Fibroblast of lung (primary cell): Measurements from ENCODE around the gene CHST15. TPM values are rescaled to one million over a fixed set of nuclear protein-coding genes. Genes with fewer than 3 reads are reported as not detected.
A peak's percentile ranks its signal among the peaks of the same experiment; 100 is the strongest.

Experiments used
- DNase-seq, 2 donors: peaks; one replicate each; pipeline versions ENCODE4 v3.0.0 to v3.0.0-alpha.2; 2010; ENCODE audit warnings: low read depth in 2 of 2
- H2AFZ ChIP-seq: 2 replicates; pipeline ENCODE4 v1.5.1; 2012; ENCODE audit warnings: low read length, control low read depth, inconsistent platforms
- H3K27ac ChIP-seq: 2 replicates; pipeline ENCODE4 v1.5.1; 2011; ENCODE audit warnings: low read length, control low read depth; ENCODE audit not compliant: insufficient read depth
- H3K27me3 ChIP-seq: 2 replicates; pipeline ENCODE4 v1.5.1; 2011; ENCODE audit warnings: mild to moderate bottlenecking, low read length; ENCODE audit not compliant: control insufficient read depth, insufficient read depth
- H3K36me3 ChIP-seq: 2 replicates; pipeline ENCODE4 v1.5.1; 2011; ENCODE audit warnings: low read length; ENCODE audit not compliant: control insufficient read depth, insufficient read depth
- H3K4me1 ChIP-seq: 2 replicates; pipeline ENCODE4 v1.5.1; 2011; ENCODE audit warnings: low read length; ENCODE audit not compliant: control insufficient read depth, insufficient read depth; ENCODE audit errors: extremely low read depth
- H3K4me2 ChIP-seq: 2 replicates; pipeline ENCODE4 v1.5.1; 2011; ENCODE audit warnings: low read length, control low read depth; ENCODE audit not compliant: insufficient read depth; ENCODE audit errors: extremely low read depth
- H3K4me3 ChIP-seq, 4 experiments: fragments of 200-600 bp in 1 of 4; sonication (generic) in 1 of 4; replicated peaks in 1 of 4; 2 replicates each; pipeline ENCODE4 v1.5.1; 2011 to 2016; ENCODE audit warnings: low read length in 4 of 4, low read depth in 3 of 4, mild to moderate bottlenecking in 3 of 4, control low read depth in 2 of 4, inconsistent platforms in 1 of 4, mixed read lengths in 1 of 4; ENCODE audit not compliant: insufficient read depth in 1 of 4; ENCODE audit errors: control extremely low read depth in 1 of 4
- H3K79me2 ChIP-seq: 2 replicates; pipeline ENCODE4 v1.5.1; 2012; ENCODE audit warnings: mild to moderate bottlenecking, low read length, inconsistent platforms; ENCODE audit not compliant: control insufficient read depth, insufficient read depth
- H3K9ac ChIP-seq: 2 replicates; pipeline ENCODE4 v1.5.1; 2011; ENCODE audit warnings: mild to moderate bottlenecking, low read length, control low read depth; ENCODE audit not compliant: insufficient read depth
- H3K9me3 ChIP-seq: 2 replicates; pipeline ENCODE4 v1.5.1; 2012; ENCODE audit warnings: low read depth, low read length; ENCODE audit not compliant: control insufficient read depth, insufficient read depth
- H4K20me1 ChIP-seq: 2 replicates; pipeline ENCODE4 v1.5.1; 2011; ENCODE audit warnings: low read length; ENCODE audit not compliant: control insufficient read depth, insufficient read depth; ENCODE audit errors: extremely low read depth
- CTCF ChIP-seq, 2 donors: IDR thresholded peaks in 1 of 2; conservative IDR thresholded peaks in 1 of 2; 1 replicate in 1 of 2; 2 replicates in 1 of 2; pipeline ENCODE4 v1.5.1; 2011 to 2012; ENCODE audit warnings: low read length in 2 of 2, control low read depth in 1 of 2, inconsistent platforms in 1 of 2, low read depth in 1 of 2, mild to moderate bottlenecking in 1 of 2
- EZH2 ChIP-seq: IDR thresholded peaks from 2 replicates; pipeline ENCODE4 v1.5.1; 2012; ENCODE audit warnings: low read length, control low read depth, mild to moderate bottlenecking; ENCODE audit errors: missing control alignments
- polyA plus RNA-seq, 2 donors: library from polyadenylated mRNA; depleted of rRNA in 1 of 2; stranded (reverse) in 1 of 2; unstranded in 1 of 2; fragments of >200 nt; gene quantifications; 2 replicates each; pipeline ENCODE4 v1.2.1, GENCODE V29; 2011 to 2012; ENCODE audit warnings: missing spikeins in 1 of 2
- total RNA-seq: library from RNA; depleted of rRNA; stranded (reverse); fragments of >200 nt; gene quantifications from 2 replicates; pipeline ENCODE4 v1.2.1, GENCODE V29; 2014

CHST15 gene
- total and polyA plus RNA-seq, 2 donors (not counting 1 experiment from before 2014, with no cell fraction given): 5.0 to 7.9 TPM

GRCh38 chr10:124060148-124060720 lies 33.2 kb downstream of the CHST15 start:
- no peak overlapping the region for H3K4me3 ChIP-seq
- no peaks in the 10 kb centered on the region for H3K9me3 ChIP-seq
- DNase-seq: no peak
- H3K9ac ChIP-seq: no peak overlapping the region
- H3K79me2 ChIP-seq: no peaks in the 10 kb centered on the region
- H2AFZ ChIP-seq: no peak overlapping the region
- no peaks in the 10 kb centered on the region for H3K4me1 ChIP-seq
- H3K36me3 ChIP-seq: no peaks in the 10 kb centered on the region
- no peak overlapping the region for H3K4me2 ChIP-seq
- no peaks in the 10 kb centered on the region for H4K20me1 ChIP-seq
- H3K27ac ChIP-seq: no peak overlapping the region
- TF ChIP-seq EZH2: no peak
- TF ChIP-seq CTCF (conservative IDR thresholded peaks at IDR 0.05 in 1 of 2, IDR thresholded peaks at IDR 0.05 in 1 of 2; ENCODE audit: low read depth in 1 of 2, low read length in 2 of 2): no peak
- no peaks in the 10 kb centered on the region for H3K27me3 ChIP-seq

DNA sequence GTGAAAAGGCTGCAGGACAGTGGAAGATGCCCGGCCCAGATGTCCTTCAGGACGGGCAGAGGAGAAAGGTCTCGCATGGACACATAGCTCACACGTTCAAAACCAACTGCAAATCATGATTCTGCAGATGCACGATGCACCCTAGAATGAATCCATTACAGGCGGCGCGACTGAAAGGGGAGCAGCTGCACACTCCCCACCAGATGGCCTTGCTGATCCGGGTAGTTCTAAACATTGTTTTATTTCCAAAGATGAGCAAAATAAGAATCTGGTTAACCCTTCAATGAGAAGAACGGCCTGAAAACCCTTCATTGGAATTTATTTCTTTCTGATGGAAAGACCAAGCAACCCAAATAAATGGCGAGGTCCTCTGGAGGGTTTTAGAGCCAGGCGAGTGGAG lies 33.8 kb downstream of the CHST15 start:
- no peak overlapping the region for H3K4me2 ChIP-seq
- DNase-seq: no peak
- H3K4me3 ChIP-seq: no peak overlapping the region
- no peak overlapping the region for H3K9ac ChIP-seq
- H3K4me1 ChIP-seq: no peaks in the 10 kb centered on the region
- no peaks in the 10 kb centered on the region for H3K36me3 ChIP-seq
- H4K20me1 ChIP-seq: no peaks in the 10 kb centered on the region
- H3K27ac ChIP-seq: no peak overlapping the region
- TF ChIP-seq CTCF (conservative IDR thresholded peaks at IDR 0.05 in 1 of 2, IDR thresholded peaks at IDR 0.05 in 1 of 2; ENCODE audit: low read depth in 1 of 2, low read length in 2 of 2): no peak
- TF ChIP-seq EZH2: no peak
- H3K79me2 ChIP-seq: no peaks in the 10 kb centered on the region
- no peak overlapping the region for H2AFZ ChIP-seq
- H3K9me3 ChIP-seq: no peaks in the 10 kb centered on the region
- no peaks in the 10 kb centered on the region for H3K27me3 ChIP-seq

GRCh38 chr10:124058346-124059003 lies 34.9 kb downstream of the CHST15 start:
- no peak overlapping the region for H3K27ac ChIP-seq
- TF ChIP-seq EZH2 (no peak), CTCF (conservative IDR thresholded peaks at IDR 0.05 in 1 of 2, IDR thresholded peaks at IDR 0.05 in 1 of 2; ENCODE audit: low read depth in 1 of 2, low read length in 2 of 2) (no peak)
- no peaks in the 10 kb centered on the region for H3K36me3 ChIP-seq
- DNase-seq: peak in 1 of 2 donors; percentile 29
- H3K4me3 ChIP-seq: no peak overlapping the region
- H3K9ac ChIP-seq: no peak overlapping the region
- H3K4me1 ChIP-seq: no peaks in the 10 kb centered on the region
- no peak overlapping the region for H2AFZ ChIP-seq
- no peaks in the 10 kb centered on the region for H4K20me1 ChIP-seq
- H3K4me2 ChIP-seq: no peak overlapping the region
- no peaks in the 10 kb centered on the region for H3K27me3 ChIP-seq
- H3K79me2 ChIP-seq: no peaks in the 10 kb centered on the region
- H3K9me3 ChIP-seq: no peaks in the 10 kb centered on the region
